IMR-90 (cell line): ENCODE data around the gene ADCY9.

ENCODE experiments used
- CTCF ChIP-seq: conservative IDR thresholded peaks from 2 replicates; pipeline ENCODE4 v1.5.1; 2012; ENCODE audit warnings: mild to moderate bottlenecking, low read depth, low read length, improper control_type of control experiment
- RAD21 ChIP-seq: IDR thresholded peaks from 2 replicates; pipeline ENCODE4 v1.6.1; 2012; ENCODE audit warnings: low read length, improper control_type of control experiment
- RFX5 ChIP-seq: IDR thresholded peaks from 2 replicates; pipeline ENCODE4 v1.8.0; 2012; ENCODE audit warnings: low read depth, mild to moderate bottlenecking, low read length, moderate library complexity

DNA sequence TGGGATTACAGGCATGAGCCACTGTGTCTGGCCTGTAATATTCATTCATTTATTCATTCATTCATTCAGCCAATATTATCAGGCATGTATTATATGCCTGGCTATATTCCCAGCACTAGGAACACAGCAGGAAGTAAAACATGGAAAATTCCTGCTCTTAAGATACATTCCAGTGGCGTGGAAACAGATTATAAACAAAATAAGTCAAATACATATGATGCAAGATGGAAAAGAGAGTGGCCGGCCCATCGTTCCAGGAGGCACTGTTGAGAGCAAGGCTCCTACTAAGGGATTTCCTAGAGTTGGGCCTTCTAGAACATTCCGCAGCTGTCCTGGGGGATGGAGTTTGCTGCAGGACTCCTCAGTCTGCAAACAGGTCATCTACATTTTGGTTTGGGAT, 17.7 kb downstream of the ADCY9 start:
- TF ChIP-seq RFX5 (no peak), CTCF (no peak), RAD21 (no peak)
